WI38 (cell line): ENCODE results near the gene GPR183.

Experiments
- H3K4me3 ChIP-seq: 2 replicates; pipeline ENCODE4 v1.5.1; 2011; ENCODE audit warnings: low read depth, mild to moderate bottlenecking, control low read depth, low read length
- TF ChIP-seq, protein P1 (sequence below): IDR thresholded peaks from 2 replicates; pipeline ENCODE4 v1.5.1; 2012; ENCODE audit warnings: low read depth, mild to moderate bottlenecking, control low read depth, low read length

GPR183 gene

DNA sequence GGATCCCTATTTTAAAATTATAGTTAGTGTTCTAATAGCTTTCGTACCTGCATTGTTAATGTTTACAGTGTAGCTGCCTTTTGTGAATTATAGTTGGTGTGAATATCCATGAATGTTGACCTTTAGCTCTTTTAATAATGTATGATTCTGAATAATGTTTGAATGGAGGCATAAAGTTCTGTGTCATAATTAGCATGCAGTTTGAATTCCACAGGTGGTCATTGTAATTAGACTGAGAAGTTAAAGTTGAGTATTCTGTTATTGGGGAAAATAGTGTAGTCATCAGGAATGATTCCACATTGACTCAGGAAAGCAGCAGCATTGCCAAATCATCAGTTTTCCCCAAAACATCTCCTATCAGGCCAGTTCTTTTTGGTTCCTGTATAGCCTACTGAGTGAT lies 61.1 kb downstream of the GPR183 start:
- TF ChIP-seq, protein P1, sequence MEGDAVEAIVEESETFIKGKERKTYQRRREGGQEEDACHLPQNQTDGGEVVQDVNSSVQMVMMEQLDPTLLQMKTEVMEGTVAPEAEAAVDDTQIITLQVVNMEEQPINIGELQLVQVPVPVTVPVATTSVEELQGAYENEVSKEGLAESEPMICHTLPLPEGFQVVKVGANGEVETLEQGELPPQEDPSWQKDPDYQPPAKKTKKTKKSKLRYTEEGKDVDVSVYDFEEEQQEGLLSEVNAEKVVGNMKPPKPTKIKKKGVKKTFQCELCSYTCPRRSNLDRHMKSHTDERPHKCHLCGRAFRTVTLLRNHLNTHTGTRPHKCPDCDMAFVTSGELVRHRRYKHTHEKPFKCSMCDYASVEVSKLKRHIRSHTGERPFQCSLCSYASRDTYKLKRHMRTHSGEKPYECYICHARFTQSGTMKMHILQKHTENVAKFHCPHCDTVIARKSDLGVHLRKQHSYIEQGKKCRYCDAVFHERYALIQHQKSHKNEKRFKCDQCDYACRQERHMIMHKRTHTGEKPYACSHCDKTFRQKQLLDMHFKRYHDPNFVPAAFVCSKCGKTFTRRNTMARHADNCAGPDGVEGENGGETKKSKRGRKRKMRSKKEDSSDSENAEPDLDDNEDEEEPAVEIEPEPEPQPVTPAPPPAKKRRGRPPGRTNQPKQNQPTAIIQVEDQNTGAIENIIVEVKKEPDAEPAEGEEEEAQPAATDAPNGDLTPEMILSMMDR = no peak
- H3K4me3 ChIP-seq = no peak overlapping the region
